GM19438 (cell line): ENCODE data around the gene CNGA2.

Experiments
- ATAC-seq: cut with Tn5 transposase; IDR thresholded peaks from one replicate; pipeline ENCODE4 v1.9.1; 2021; ENCODE audit warnings: low read depth; ENCODE audit not compliant: unreplicated experiment

CNGA2 gene

DNA sequence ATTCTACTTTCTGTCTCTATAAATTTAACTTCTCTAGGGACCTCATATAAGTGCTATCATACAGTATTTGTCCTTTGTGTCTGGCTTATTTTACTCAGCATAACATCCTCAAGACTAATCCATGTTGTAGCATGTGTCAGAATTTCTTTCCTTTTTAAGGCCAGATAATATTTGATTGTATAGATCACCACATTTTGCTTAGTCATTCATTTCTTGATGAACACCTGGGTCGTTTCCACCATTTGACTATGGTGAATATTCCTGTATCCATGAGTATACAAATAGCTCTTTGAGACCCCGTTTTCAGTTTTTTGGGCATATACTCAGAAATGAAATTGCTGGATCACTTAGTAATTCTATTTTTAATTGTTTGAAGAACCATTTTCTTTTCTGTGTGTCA, 12.0 kb downstream of the CNGA2 start:
- no peak for ATAC-seq

DNA sequence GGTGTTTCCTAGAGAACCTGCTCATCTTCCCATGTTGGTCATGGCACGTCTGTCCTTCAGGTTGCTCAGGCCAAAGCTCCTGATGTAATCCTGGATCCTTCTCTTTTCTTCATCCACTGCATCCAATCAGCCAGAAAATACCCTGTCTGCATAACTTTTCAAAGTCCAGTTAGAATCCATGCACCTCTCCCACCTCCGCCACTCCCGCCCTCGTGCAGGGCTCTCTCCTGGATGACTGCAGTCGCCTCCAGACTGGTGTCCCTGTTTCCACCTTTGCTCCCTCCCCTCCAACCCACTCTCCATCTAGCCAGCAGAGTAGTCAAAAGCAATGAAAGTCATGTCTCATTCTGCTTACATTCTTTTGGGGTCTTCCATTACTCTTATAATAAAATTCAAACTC, 16.0 kb downstream of the CNGA2 start:
- ATAC-seq: no peak

DNA sequence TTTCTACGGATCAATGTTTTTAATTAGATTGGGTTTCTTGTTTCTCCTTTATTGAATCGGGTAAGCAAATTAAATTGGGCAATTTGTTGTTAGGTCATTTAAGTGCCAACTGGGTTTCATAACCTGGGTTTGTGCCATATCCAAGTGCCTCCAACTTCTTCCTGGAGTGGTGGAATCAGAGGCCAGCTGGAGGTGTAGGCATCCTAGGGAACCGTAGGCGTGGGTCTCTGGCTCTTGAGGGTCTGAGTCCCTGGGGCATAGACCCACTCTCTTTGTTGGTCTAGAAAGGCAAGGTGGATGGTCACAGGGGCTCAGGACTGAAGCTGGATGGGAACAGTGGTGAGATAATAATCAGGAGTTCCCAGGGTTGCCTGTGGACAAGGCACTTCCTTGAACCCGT, 18.3 kb downstream of the CNGA2 start:
- no peak for ATAC-seq

DNA sequence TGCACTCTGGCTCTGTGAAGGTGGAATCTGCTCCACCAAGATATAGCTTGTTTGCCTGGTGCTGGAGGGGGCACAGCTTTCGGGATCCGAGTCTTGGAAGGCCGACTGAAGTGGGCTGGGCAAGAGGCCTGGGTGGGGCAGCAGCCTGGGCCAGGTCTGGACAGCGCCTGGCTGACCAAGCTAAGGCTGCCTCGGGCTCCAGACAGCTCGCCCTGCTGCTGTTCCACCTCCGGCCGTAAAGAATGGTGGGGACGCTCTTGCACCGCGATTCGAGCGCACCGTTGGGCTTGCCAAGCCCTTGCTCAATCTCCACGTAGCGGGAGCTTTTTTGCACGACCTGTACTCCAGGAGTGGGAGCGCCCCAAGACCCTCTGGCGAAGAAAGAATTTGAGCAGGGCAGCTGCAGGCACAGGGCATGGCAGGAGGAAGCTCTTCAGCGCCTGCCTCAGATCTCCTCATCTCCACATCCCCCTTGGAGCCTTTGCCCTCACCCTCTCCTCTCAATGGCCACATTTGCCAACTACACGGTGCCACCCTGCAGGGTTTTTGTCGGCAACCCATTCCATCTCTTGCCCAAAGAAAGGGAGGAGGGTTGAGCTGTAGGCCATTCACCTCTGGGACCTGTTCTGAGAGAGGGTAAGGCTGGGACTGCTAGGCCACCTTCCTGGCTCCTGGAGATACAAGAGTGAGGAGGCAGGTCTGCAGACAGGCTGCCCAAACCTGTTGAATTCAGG, 18.9 kb downstream of the CNGA2 start:
- ATAC-seq: peak; percentile 78

DNA sequence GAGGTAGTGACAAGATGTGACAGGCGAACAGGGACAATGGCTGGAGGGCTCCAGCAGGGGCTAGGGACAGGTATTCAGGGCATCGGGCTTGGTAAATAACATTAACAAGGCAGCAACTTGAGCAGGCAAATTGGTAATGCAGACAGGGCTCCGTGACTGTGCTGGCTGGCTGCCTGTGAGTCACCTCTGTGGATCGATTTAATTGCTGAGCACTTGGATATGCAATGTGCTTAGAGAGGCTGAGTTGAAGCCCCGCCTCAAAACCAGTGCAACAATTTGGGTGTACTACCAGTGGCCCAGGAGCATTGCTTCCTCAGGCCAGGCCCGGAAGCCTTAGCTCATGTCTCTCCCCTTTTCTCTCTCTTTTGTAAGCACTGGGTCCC, 19.5 kb downstream of the CNGA2 start:
- no peak for ATAC-seq

DNA sequence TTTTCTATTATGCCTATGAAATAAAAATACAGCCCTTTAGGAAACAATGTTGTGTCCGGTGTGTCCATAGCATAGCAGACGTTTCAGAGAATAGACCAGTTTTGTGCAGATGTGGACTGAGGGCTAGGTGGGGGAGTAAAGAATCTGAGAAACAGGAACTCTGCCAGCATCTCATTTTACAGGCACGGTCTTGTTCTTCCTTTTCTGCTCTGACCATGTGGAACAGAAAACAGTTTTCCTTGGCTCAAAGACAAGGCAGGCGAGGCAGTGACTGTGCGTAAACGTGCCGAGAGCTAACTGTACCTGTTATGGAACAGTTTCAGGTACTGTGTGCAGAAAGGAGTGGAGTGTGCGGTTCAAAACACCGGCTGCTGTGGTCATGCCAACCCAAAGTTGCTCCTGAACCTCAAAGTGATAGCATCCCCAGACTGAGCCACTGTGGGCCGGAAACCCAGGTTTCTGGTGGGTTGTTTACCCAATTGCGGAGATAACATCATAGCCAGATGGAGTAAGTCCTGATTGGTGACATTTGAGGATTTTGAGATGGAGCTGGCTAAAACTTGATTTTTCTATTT, 20.2 kb downstream of the CNGA2 start:
- no peak for ATAC-seq

DNA sequence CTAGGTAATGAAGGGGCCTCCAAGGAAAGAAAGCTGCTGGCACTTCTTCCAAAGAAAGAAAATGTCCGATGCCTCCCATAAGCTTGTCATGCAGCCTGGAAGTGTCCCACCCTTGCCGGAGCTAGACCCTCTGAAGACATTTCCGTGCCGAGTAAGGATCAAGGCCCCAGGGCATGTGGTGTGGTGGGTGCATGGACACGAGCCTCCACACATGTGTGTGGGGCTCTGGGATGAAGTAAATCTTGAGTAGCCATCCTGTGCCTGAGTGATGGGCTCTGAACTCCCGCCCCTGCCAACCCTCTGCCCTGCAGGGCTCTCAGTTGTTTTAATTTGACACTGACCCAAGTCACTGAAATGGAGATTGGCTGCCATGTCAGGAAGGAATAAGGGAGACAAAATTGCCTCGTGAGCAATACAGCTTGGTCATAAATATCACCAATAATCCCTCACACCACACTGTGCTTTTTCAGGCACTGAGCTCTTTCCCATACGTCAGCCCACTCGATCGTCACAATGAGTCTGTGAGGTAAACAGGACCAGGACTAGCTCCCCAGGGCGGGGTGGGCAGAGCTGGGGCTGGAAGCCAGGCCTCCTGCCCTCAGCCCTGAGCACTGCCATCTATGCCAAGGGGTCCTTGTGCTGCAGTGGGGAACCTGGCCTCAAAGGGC, 24.6 kb downstream of the CNGA2 start:
- ATAC-seq: no peak

DNA sequence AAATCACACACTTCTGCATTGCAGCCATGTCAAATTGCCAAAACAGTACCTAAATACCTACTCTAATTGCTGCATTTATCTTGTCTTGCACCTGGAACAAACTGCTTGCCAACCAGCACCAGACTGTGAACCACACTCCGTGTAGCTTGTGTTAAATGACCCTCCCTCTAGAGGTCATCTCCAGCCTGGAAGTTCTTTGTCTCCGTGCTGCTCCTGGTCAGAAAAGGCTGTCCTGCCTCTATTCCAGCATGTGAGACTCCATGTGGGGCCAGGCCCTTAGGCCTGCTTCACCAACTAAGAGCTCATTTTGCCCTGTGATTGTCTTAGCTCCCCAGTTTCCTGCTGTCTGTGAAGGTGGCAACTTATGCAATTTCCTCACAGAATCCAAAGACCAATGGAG, 28.3 kb downstream of the CNGA2 start:
- ATAC-seq: no peak

DNA sequence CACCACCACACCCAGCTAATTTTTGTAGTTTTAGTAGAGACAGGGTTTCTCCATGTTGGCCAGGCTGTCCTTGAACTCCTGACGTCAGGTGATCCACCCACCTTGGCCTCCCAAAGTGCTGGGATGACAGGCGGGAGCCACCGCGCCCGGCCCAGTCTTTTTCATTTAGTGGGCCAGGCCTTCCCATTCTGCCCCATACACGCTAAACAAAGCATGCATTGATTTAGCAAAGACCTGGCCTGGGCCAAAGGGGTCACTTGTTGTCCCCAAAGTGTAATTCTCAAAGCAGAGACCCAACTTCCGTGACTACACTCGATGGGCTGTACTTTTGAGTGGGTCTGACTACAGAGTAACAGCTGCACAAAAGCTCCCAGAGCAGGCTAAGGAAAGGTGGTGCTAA, 29.2 kb downstream of the CNGA2 start:
- no peak for ATAC-seq

DNA sequence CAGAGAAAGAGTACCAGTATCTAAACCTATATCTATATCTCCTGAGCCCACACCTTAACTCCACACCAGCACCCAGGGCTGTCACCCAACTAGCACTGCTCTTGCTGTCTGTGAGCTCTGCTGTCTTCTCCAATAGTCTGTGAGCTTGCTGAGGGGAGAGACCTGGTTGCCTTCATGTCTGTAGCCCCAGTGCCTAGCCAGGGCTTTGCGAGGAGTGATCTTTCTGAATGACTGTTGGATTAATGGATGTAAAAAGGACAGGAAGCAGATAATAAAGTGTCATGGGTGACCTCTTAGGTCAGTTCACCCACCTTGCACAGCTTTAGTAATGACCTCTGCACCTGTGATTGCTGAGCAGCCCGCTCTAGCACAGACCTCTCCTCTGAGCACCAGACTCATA, 30.5 kb downstream of the CNGA2 start:
- no peak for ATAC-seq

DNA sequence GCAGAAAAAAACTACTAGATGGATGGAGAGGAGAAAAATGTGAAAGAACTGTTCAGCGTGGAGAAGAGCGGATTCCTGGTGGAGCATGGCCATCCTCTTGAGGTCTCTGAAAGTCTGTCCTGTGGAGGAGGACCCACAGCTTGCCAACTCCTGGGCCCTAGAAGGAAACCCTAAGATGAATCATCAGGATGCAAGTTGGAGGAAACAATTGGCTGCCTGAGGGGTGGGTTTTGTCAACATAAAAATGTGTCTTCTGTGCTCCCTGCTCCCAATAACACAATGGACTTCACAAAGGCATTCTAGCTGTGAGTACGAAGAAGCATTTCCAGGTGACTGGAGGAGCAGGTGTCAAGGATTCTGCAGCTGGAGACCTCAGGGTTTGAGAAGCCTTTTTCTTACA, 37.2 kb downstream of the CNGA2 start:
- ATAC-seq: no peak

DNA sequence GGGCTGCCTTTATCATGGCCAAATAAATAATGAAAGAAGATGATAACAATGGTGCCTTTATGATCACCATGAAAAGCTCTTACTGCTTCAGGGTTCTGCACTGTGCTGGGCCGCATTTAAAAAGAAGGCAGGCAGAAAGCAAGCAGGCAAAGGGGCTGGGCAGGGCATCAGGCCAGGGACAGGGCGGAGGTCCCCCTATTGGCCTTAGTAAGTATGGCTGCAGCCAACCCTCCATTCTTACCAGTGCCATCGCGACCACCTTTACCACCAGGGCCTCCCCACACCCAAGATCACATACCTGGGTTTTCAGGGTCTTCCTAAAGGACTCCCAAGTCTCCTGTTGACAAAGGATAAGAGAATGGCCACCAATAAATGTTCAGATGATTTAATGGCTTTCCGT, 38.9 kb downstream of the CNGA2 start:
- ATAC-seq: no peak

DNA sequence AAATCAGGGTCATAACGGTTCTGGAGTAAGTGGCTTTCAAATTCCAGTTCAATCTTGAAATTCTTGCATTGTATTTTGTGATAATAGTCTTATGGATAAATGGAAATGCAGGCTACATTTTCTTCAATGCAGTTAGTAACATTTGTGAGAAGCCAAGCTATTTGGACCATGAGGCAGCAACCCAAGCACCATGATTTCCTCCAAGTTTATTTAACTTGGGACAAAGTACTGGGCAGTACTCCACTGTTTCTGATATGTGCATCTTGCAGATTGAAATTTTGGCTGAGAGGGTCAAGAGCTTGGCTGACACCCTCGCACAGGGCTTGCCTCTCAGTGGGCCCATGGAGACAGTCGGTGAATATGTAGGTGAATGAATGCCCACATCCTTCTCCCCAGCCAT, 39.9 kb downstream of the CNGA2 start:
- ATAC-seq: no peak

DNA sequence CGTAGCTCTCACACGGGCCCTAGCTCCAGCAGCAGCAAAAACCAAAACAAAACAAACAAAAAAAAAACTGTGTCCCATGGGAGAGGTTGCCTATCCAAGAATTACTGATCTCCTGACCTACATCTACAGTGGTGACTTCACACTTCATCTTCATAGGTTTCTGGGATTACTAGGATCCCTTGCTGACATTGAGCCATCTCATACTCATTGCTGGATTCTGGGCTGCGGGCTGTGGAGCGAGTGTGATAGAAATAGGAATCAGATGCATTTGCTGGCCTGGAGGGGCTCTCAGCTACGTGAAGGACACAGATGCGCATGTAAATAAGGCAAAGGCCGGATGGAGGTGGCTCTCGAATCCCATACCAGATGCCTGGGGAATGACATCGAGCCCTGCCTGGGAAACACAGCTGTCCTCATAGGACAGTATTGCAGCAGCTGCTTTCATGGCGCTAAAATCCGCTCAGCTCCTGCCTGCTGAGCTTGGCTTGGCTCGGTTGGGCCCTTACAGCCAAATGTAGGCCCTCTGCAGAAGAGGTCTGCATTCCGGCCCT, 41.7 kb downstream of the CNGA2 start:
- ATAC-seq: no peak

DNA sequence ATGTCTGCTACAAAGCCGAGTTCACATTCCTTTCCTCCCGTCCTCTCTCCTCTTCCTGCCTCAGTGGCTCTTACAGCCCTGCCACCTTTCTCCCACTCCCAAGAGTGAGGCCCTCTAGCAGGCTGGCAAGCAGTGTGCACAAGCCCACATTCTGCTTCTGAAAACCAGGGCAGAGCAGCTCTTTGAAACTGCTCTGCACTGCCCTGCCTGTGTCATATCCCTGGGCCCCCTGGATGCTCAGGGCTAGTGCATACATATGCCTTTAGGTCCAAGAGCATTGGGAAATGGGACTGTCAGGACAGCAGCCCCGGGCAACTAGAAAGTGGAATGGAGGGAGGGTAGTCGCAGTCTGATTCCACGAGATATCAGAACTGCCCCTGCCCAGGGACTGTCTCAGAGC, 42.4 kb downstream of the CNGA2 start:
- no peak for ATAC-seq

DNA sequence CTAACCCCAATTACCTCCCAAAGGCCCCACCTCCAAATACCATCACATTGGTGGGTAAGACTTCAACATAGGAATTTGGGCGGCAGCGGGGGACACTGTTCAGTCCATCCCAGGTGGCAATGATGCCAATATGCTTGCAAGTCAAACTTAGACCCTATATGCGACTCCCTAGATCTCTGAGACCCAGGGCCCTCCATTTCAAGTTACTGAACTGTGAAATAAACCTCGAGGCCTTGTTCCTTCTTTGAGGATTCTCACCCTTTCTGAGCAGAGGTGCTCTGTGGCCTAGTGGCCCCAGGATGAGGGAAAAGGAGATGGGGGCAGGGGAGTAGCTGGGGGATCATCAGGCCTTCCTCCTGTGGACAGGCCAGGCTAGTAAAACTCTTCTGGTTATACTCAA, 44.7 kb downstream of the CNGA2 start:
- ATAC-seq: no peak

DNA sequence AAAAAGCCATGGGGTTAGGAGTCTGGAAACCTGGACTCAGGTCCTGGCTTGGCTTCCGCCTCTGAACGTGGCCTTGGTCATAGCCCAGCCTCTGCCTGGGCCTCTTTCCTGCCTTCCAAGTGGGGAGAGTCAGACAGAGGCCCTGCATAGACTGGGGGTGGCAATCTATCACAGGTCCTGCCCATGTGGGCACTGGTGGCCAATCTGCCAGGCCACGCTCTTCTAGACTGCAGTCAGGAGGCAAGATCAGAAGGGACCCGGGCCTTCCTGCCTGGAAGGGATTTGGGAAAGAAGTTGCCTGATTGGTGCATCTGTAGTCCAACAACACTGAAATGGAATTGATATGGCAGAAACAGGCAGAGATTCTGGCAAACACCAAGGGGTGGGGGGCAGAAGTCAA, 46.1 kb downstream of the CNGA2 start:
- ATAC-seq: no peak

DNA sequence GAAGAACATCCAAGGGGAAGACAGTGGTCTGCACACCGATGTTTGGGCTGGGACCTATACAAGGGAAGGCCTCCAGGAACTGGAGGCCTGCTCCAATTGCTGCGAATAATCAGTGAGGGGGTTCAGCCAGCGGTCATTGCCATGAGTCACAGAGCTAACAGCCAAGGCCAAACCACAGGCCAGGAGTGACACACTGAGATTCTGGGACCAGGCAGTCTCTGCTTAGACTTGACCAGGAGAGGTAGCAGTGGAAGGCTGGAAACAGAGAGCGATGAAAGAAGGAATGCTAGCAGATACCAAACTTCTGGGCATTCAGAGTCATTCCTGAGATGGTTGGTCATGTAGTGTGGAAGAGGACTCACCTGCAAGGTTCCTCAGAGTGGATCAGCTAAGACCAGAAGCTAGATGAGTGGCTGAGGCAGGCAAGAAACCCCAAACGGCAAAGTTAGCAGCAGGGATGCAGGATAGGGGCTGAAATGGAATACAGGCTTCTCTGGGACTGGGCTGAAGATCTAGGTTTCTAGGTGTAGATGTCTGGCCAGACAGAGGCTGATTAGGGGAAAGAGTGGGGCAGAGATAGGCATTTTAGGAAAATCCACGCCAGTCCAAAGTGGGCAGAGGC, 54.7 kb downstream of the CNGA2 start:
- ATAC-seq: no peak

DNA sequence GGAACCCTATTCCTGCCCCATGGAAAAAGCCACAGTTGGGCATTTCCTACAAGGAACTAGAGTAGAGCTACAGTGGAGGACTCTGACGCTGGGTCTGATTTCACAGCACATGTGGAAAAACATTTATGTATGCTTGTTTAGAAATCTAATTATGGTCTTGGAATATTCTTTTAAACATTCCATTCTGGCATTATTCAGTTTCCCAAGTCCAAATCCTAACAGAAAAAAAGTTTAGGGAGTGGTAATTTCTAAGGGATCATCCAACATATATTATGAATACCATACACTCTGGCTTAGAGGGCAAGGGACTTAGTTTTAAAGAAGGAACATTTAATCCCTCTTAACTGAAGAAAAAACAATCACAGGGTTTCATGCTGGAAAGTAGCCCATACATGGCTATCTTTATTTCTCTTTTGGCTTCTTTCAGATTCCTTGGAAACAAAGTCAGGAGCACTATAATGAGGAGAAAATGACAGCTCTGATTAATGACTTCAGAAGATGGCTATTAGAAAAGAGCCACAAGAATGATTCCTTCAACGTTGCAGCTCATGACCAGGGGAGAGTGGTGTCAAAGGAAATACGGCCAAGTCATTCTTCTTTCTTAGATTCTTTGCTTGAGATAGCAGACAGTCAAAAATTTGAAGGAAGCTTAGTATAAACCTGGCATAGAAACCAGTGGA, 56.1 kb downstream of the CNGA2 start:
- no peak for ATAC-seq

DNA sequence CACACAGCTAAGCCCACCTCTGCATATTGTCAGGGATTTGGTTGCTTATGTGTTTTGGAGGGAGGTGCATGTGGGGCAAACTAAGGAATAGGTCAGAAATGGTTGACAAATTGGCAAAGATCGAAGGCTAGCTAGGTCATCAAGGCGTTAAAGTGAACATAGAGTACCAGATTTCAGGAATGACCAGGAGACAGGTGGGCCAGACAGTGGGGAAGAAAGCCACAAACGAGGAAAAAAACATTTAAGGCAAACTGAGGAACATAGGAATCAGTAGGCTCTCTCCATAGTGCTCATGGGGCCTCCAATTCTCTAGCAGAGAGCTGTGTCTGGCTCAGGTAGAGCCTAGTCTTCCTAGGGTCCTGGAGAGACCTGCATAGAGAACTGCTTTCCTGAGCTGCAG, 57.4 kb downstream of the CNGA2 start:
- ATAC-seq: no peak

DNA sequence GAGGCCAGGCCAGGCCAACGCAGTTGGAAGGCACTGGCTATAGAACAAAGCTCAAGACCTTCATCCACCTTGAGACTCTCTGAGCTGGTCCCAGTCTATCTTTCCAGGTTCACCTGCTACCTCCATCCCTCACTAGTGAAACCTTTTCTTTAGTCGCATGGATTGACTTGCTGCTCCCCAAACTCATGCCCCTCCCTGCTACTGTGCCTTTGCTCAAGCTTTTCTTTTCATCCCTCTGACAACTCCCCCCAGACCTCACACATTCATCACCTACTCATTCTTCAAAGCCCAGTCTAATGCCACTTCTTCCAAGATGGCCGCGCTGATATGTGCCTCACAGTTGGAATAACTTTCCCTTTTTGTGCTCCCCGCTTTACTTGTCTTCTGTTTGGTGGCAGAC, 58.0 kb downstream of the CNGA2 start:
- ATAC-seq: no peak
